NK-92 (cell line): Measurements from ENCODE around the gene POMGNT2.

ENCODE experiments used
- DNase-seq: peaks from one replicate; lab custom pipeline; 2025; ENCODE audit not compliant: unreplicated experiment; lab: John Stamatoyannopoulos, UW

The POMGNT2 gene

DNA sequence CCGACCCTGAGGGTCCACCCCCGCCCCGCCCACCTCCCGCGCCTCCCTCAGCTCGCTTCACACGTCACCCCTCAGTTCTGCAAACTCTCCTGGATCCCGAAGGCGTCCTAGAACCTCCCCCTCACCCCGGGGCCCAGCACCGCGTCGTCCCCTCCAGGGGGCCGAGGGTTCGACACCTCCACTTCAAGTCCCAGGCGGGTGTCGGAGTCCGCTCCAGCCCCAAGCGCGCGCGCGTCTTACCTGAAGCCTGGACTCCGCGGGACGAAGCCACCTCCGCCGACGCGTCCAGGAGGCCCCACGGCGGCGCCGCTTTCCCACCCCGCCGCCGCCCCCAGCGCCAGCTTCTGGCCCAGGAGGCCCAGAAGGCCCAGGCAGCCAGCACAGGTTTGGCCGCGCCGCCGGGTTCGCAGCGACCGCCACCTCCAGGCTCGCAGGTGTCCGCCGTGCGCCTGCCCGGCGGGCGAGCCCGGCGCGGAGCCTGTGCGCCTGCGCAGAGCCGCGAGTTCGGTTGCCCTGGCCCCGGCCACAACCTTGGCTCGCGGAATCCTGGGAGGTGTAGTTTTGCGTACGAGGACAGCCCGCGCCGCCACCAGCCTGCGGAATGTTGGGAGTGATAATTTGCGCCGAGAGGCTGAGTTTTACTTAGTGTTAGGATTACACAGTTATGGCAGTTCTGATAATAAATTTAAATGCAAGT lies at the start of gene POMGNT2:
POMGNT2 (minus strand) TSS at position 484 of the 697 bp plus-strand sequence. CDS start 24,648 bp downstream, outside the sequence.
- peak; percentile 12 for DNase-seq

- DNase-seq = no peak
Measured at GRCh38 chr3:43154980-43155379, 49.1 kb upstream of the POMGNT2 start.

- DNase-seq = no peak
Measured at GRCh38 chr3:43153216-43154083, 47.6 kb upstream of the POMGNT2 start.

DNA sequence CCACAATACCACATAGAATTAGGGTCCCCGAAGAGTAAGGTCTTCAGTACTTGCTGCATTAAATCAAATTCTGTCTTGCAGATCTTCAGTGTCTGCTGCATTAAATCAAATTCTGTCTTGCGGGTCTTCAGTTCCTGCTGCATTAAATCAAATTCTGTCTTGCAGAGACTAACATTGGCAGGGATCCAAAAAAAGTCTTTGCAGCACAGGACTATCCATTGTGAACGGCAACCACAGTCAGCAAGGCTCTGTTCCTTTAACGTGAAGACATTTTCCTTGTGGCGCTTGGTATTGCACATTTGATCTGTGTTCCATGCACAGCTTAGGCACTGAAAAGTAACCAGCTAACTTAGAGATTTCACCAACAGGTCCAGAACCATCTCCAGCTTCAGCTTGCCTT lies 46.8 kb upstream of the POMGNT2 start:
- no peak for DNase-seq

DNA sequence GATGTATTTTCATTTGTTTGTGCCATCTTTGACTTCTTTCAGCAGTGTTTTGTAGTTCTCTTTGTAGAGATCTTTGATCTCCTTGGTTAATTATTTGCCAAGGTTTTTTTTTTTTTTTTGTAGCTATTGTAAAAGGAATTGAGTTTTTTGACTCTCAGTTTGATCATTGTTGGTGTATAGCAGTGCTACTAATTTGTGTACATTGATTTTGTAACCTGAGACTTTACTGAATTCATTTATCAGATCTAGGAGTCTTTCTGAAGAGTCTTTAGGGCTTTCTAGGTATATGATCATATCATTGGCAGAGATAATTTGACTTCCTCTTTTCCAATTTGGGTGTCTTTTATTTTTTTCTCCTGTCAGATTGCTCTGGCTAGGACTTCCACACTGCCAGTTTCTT lies 42.2 kb upstream of the POMGNT2 start:
- DNase-seq = no peak

DNA sequence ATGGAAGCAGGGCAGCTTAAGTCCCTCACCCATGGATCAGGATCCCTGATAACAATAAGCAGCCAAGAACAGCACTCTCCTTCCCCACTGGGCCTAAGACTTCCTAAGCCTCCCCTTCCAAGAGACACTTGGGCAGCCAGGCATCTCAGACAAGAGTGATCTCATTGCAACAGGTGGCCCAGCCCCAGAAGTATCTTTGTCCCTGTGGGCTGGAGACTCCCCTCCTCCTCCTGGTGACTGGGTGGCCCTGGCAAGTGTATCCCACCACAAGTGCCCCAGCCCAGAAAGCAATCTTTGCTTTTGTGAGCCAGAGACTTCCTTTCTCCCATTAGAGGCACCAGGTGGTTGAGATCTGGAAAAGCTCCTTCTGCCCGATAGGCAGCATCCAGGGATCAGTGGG lies 40.7 kb upstream of the POMGNT2 start:
- DNase-seq = no peak

GRCh38 chr3:43144761-43145490 lies 39.0 kb upstream of the POMGNT2 start:
- no peak for DNase-seq

DNA sequence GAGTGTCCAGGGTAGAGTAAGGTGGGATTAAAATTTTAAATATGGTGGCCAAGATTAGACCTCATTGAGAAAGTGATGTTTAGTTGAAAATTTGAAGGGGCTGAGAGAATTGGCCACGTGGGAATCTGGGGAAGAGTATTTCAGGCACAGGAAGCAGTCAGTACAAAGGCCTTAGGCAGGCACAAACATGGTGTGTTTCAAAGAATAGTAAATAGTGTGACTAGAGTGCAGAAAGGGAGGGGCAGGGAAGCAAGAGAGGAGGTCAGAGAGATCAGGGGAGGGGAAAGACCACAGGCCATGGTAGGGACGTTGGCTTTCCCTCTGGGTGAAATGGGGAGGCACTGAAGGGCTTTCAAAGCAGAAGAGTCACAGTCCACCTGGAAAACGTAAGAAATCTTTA lies 36.6 kb upstream of the POMGNT2 start:
- DNase-seq = no peak

DNA sequence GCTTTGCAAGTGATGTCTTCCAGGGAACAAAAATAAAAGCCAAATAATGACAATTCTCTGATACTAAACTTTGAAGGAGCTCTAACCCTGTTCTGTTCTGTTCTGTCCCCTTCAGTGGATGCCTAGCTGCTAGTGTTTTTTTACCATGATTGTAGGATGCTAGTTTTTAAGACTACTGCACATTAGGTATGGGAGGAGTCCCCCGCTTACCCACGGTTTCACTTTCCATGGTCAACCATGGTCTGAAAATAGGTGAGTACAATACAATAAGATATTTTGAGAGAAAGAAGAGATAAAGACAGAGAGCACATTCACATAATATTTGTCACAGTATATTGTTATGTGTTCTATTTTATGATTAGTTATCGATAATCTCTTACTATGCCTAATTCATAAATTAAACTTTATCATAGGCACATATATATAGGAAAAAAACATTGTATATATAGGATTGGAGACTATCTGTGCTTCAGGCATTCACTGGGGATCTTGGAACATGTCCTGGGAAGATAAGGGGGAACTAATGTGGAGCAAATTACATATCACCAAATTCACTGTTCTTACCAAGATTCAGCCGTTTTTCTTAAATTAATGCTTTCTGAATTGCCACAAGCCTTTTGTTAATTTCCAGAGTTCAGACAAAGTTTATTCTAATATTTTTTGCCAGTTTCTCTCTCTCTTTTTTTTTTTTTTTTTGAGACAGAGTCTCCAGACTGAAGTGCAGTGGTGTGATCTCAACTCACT lies 32.8 kb upstream of the POMGNT2 start:
- DNase-seq = no peak

- DNase-seq = no peak
Measured at GRCh38 chr3:43132870-43133636, 27.2 kb upstream of the POMGNT2 start.

GRCh38 chr3:43132193-43132592 lies 26.3 kb upstream of the POMGNT2 start:
- no peak for DNase-seq

- DNase-seq = no peak
Measured at GRCh38 chr3:43128464-43128863, 22.6 kb upstream of the POMGNT2 start.

- no peak for DNase-seq
Measured at GRCh38 chr3:43126536-43126935, 20.7 kb upstream of the POMGNT2 start.

- no peak for DNase-seq
Measured at GRCh38 chr3:43123895-43124294, 18.0 kb upstream of the POMGNT2 start.

DNA sequence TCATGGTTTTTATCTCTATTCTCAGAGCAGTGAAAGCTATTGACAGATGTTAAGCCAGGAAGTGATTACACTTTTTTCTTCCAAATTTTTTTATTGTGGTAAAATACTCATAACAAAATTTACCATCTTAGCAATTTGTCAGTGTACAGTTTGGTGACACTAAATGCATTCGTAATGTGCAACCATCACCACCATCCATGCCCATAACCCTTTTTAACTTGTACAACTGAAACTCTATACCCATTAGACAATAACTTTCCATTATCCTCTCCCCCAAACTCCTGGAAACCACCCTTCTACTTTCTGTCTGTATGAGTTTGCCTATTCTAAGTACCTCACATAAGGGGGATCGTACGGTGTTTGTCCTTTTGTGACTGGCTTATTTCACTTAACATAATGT lies 15.1 kb upstream of the POMGNT2 start:
- DNase-seq = no peak

GRCh38 chr3:43117257-43117656 lies 11.4 kb upstream of the POMGNT2 start:
- no peak for DNase-seq

DNA sequence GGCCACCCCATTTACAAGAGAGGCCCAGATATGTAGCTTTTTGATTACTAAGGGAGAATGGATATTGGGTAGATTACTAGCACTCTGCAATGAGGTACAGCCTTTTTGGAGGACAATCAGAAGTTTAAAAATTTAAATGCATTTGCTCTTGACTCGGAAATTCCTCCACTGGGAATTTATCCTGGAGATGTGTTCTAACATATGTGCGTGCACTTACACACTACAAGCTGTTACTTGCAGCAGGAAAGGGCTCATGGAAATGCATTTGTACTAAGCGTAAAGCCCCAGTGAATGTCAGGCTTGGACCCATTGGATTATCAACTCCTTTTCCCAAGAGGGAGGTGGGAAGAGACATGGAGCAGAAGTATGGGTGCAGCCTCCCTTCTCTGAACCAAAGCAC lies 7.8 kb upstream of the POMGNT2 start:
- no peak for DNase-seq

DNA sequence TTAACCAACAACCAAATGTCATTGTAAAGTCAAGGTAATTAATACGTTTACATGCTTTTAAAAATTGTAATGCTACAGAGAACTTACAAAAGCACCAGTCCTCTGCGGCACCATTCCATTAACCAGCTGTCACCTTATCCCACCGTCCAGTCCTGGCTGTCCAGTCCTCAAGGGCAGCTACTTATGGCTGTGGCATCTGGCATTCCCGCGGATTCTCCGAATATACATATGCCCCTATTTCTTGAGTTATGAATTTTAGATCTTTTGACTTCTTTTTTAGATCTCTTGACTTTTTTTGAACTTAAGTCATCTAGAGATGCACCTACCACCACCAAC lies 382 bp upstream of the POMGNT2 start:
- DNase-seq = no peak

- no peak for DNase-seq
Measured at GRCh38 chr3:43104660-43105595, 951 bp downstream of the POMGNT2 start.
